Transverse colon (tissue), 4 donors: ENCODE results near the gene ARHGAP6. TPM values are rescaled to one million over a fixed set of nuclear protein-coding genes. Genes with fewer than 3 reads are reported as not detected.
"Not testable (repeated sequence)": the region's sequence is repeated elsewhere in the genome, so short reads cannot be mapped to it uniquely, and the experiment has no call there.

Experiments
- DNase-seq: peaks from one replicate; pipeline ENCODE4 v3.0.0-alpha.2; 2019
- H3K27ac ChIP-seq, 4 donors: fragments of 200-600 bp; sonication (generic); 2 replicates each; pipeline ENCODE4 v1.5.1; 2016 to 2018; ENCODE audit warnings: inconsistent platforms in 4 of 4
- H3K27me3 ChIP-seq: fragments of 200-600 bp; sonication (generic); 2 replicates; pipeline ENCODE4 v1.5.1; 2017; ENCODE audit warnings: inconsistent platforms
- H3K36me3 ChIP-seq, 4 donors: fragments of 200-600 bp; sonication (generic); 2 replicates each; pipeline ENCODE4 v1.5.1; 2017 to 2019; ENCODE audit warnings: inconsistent platforms in 4 of 4
- H3K4me1 ChIP-seq, 4 donors: fragments of 200-600 bp; sonication (generic); 2 replicates each; pipeline ENCODE4 v1.5.1; 2017 to 2020; ENCODE audit warnings: inconsistent platforms in 4 of 4
- H3K4me3 ChIP-seq, 4 donors: fragments of 200-600 bp; sonication (generic); 1 replicate in 1 of 4; 2 replicates in 3 of 4; pipeline versions ENCODE4 v1.5.1 to v1.6.1; 2017 to 2019; ENCODE audit warnings: inconsistent platforms in 4 of 4
- H3K9me3 ChIP-seq, 2 donors: fragments of 200-600 bp; sonication (generic); 2 replicates each; pipeline ENCODE4 v1.5.1; 2017 to 2019; ENCODE audit warnings: inconsistent platforms in 2 of 2
- EP300 ChIP-seq: sonication (generic); formaldehyde crosslinking; IDR thresholded peaks from one replicate; pipeline ENCODE4 v1.6.1; 2017; ENCODE audit warnings: antibody characterized with exemption, low read depth
- POLR2A ChIP-seq: fragments of 450-650 bp; IDR thresholded peaks from one replicate; pipeline ENCODE4 v1.6.1; 2016; ENCODE audit warnings: antibody characterized with exemption, mild to moderate bottlenecking, moderate library complexity
- POLR2AphosphoS5 ChIP-seq, 3 donors: sonication (generic); formaldehyde crosslinking; IDR thresholded peaks; one replicate each; pipeline ENCODE4 v1.6.1; 2016; ENCODE audit warnings: antibody characterized with exemption in 3 of 3
- WGBS, 2 donors: methylation state at CpG; one replicate each; pipeline ENCODE4 v1.1.5; 2018; ENCODE audit warnings: low coverage in 1 of 2; 5-methylcytosine and 5-hydroxymethylcytosine counted together
- in situ Hi-C, 4 donors: fragments of 200-750 bp; cut with MboI; loops; one replicate each; pipeline versions ENCODE4 v1.15.0 to v1.15.1; 2017; ENCODE audit warnings: low sequenced_read_pairs in 3 of 4, low pct_ligation_motif_present in 1 of 4, low pct_unique_long_range_greater_than_20kb in 1 of 4
- intact Hi-C: fragments of 100-400 bp; cut with DNase I; formaldehyde crosslinking; loops from one replicate; pipeline ENCODE4 v1.15.1; 2023; ENCODE audit warnings: low total_unique reads
- total RNA-seq, 4 donors: library from RNA; depleted of rRNA; stranded (reverse); fragments of >200 nt; gene quantifications; one replicate each; pipeline ENCODE4 v1.1.0, GENCODE V29; 2016
- TF ChIP-seq, protein P1 (sequence below), 5 experiments: fragments of 200-600 bp in 3 of 5; fragments of 450-650 bp in 2 of 5; sonication (generic) in 3 of 5; IDR thresholded peaks; 1 replicate in 2 of 5; 2 replicates in 3 of 5; pipeline ENCODE4 v1.5.1; 2016 to 2017; ENCODE audit warnings: antibody characterized with exemption in 5 of 5, inconsistent platforms in 3 of 5, mild to moderate bottlenecking in 2 of 5, moderate library complexity in 1 of 5

ARHGAP6 gene
- total RNA-seq, 4 donors from 2014 or later = 5.0 to 12.4 (median 9.0) TPM

DNA sequence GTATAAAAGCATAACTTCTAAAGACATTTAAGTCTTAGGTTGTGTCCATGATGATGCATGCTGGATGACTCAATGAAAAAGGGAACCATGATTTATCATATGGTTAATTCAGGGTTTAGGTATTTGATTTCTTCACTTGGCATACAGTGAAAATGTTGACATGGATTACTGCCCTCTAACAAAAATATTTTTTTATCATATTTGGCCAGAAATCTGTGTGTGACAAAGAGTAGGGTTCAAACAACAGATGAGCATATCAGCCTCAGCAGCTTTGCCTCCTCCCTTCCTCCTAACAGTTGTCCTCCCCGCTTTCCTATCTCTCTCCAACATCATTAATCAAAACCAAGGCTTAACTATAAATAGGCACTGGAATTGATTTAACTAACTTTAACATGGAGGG lies 46.3 kb downstream of the ARHGAP6 start:
- 61% methylated on average over 1 of the region's 1 CpG; no CpG with 5 or more reads in 1 of the 2 donors for WGBS, 2 donors
- Histone ChIP-seq H3K4me3 (no peak overlapping the region), H3K4me1 (no peaks in the 10 kb centered on the region), H3K9me3 (no peaks in the 10 kb centered on the region), H3K27me3 (no peaks in the 10 kb centered on the region), H3K36me3 (no peaks in the 10 kb centered on the region), H3K27ac (no peak overlapping the region)
- in situ Hi-C loops = no loop called here
- TF ChIP-seq EP300 = no peak
- no peak for TF ChIP-seq POLR2A
- TF ChIP-seq POLR2AphosphoS5 (IDR thresholded peaks at IDR 0.05) = no peak
- TF ChIP-seq, protein P1, sequence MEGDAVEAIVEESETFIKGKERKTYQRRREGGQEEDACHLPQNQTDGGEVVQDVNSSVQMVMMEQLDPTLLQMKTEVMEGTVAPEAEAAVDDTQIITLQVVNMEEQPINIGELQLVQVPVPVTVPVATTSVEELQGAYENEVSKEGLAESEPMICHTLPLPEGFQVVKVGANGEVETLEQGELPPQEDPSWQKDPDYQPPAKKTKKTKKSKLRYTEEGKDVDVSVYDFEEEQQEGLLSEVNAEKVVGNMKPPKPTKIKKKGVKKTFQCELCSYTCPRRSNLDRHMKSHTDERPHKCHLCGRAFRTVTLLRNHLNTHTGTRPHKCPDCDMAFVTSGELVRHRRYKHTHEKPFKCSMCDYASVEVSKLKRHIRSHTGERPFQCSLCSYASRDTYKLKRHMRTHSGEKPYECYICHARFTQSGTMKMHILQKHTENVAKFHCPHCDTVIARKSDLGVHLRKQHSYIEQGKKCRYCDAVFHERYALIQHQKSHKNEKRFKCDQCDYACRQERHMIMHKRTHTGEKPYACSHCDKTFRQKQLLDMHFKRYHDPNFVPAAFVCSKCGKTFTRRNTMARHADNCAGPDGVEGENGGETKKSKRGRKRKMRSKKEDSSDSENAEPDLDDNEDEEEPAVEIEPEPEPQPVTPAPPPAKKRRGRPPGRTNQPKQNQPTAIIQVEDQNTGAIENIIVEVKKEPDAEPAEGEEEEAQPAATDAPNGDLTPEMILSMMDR (IDR thresholded peaks at IDR 0.05) = no peak
- intact Hi-C loops = no loop called here
- DNase-seq = no peak

DNA sequence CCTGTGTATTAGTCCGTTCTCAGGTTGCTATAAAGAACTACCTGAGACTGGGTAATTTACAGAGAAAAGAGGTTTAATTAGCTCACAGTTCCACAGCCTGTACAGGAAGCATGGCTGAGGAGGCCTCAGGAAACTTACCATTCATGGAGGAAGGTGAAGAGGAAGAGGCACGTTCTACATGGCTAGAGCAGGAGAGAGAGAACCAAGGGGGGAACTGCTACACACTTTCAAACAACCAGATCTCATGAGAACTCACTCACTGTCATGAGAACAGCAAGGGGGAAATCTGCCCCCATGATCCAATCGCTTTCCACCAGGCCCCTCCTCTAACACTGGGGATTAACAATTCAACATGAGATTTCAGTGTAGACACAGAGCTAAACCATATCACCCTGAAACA lies 51.5 kb downstream of the ARHGAP6 start:
- H3K27ac ChIP-seq, H3K4me1 ChIP-seq, H3K9me3 ChIP-seq, H3K4me3 ChIP-seq, H3K36me3 ChIP-seq, in situ Hi-C loops, intact Hi-C loops, H3K27me3 ChIP-seq, DNase-seq: not testable (repeated sequence)
- WGBS, 2 donors = 70 to 100% methylated on average over 1 to 3 of the region's 3 CpGs

DNA sequence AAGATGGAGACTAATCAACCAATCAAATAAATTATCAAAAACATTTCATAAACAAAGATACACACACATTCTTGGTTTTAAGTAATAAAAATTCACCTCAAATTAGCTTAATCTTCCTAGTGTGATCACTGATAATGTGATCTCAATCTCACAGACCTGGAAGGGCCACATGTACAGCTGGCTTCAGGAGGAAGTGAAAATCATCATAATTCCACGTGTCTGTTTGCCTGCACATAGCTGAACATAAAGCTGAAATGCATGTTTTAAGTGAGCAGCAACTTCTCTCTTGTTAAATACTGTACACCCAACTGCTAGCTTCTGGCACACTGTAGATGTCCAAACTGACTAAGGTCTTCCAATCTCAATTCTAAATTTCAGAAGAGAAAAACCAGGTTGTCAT lies 53.8 kb downstream of the ARHGAP6 start:
- 19% methylated on average over 1 of the region's 1 CpG; no CpG with 5 or more reads in 1 of the 2 donors for WGBS, 2 donors
- in situ Hi-C loops (no loop called here), intact Hi-C loops (no loop called here)
- Histone ChIP-seq H3K4me1 (no peaks in the 10 kb centered on the region), H3K9me3 (no peaks in the 10 kb centered on the region), H3K36me3 (no peaks in the 10 kb centered on the region), H3K27me3 (no peaks in the 10 kb centered on the region), H3K27ac (no peak overlapping the region), H3K4me3 (no peak overlapping the region)
- TF ChIP-seq POLR2AphosphoS5 (IDR thresholded peaks at IDR 0.05) = no peak
- no peak for TF ChIP-seq POLR2A
- TF ChIP-seq, protein P1 (IDR thresholded peaks at IDR 0.05) = no peak
- TF ChIP-seq EP300 = no peak
- no peak for DNase-seq

DNA sequence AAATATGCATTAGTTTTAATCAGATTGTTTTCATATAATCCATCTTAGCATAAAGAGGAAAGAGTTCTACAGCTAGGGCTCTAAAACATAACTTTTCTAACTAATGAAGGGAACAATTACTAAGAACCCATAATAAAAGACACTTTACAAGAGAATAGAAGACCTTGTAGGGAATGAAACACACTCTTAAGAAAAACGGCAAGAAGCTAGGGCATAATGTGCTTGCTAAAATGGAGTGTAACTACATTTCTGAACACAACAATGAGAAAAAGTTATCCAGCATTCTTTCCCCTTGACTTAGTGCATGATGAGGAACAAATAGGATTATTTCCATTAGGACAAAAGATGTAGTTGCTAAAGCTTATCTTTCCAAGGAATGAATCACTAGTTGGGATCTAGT lies 54.6 kb downstream of the ARHGAP6 start:
- 40 to 62% methylated on average over 1 of the region's 1 CpG for WGBS, 2 donors
- no peak for TF ChIP-seq EP300
- no peak for TF ChIP-seq POLR2AphosphoS5 (IDR thresholded peaks at IDR 0.05)
- no peak for TF ChIP-seq POLR2A
- TF ChIP-seq, protein P1 (IDR thresholded peaks at IDR 0.05) = no peak
- Histone ChIP-seq H3K27me3 (no peaks in the 10 kb centered on the region), H3K4me3 (no peak overlapping the region), H3K9me3 (no peaks in the 10 kb centered on the region), H3K27ac (no peak overlapping the region), H3K4me1 (no peaks in the 10 kb centered on the region), H3K36me3 (no peaks in the 10 kb centered on the region)
- DNase-seq = no peak
- in situ Hi-C loops (no loop called here), intact Hi-C loops (no loop called here)

DNA sequence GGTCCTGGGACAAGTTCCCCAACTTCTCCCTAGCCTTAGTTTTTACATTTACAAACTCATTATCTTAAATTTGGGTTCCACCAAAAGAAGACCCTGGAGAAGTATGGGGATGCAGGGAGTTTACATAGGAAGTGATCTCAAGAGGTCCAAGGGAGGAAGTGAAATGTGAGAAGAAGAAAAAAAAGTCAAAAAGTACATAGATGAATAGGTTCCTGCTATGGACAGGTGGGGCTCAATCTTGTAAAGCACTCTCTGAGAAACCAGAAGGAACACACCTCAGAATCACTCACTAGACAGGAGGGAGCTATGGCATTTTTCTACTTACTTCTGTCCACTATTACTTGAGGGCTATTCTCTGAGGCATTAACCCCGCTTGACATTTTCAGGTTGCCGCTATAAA lies 56.6 kb downstream of the ARHGAP6 start:
- no peak overlapping the region for H3K4me3 ChIP-seq
- H3K27me3 ChIP-seq = no peaks in the 10 kb centered on the region
- no peaks in the 10 kb centered on the region for H3K9me3 ChIP-seq
- 76% methylated on average over 2 of the region's 2 CpGs; no CpG with 5 or more reads in 1 of the 2 donors for WGBS, 2 donors
- H3K27ac ChIP-seq = no peak overlapping the region
- no peaks in the 10 kb centered on the region for H3K4me1 ChIP-seq
- in situ Hi-C loops = no loop called here
- DNase-seq = no peak
- H3K36me3 ChIP-seq = no peaks in the 10 kb centered on the region
- intact Hi-C loops = no loop called here
- TF ChIP-seq, protein P1 (IDR thresholded peaks at IDR 0.05) = no peak
- TF ChIP-seq POLR2A = no peak
- no peak for TF ChIP-seq POLR2AphosphoS5 (IDR thresholded peaks at IDR 0.05)
- TF ChIP-seq EP300 = no peak
